Stimulated activated CD8-positive, alpha-beta memory T cell treated with anti-CD3 and anti-CD28 coated beads, Interleukin-7, amount 100 ng/mL, for 4 hours (primary cell): ENCODE results near the gene PDGFRB.

Experiments used
- DNase-seq, 2 donors: peaks; one replicate each; pipeline ENCODE4 v3.0.0-alpha.2; 2020; ENCODE audit warnings: low read depth in 2 of 2

The PDGFRB gene

DNA sequence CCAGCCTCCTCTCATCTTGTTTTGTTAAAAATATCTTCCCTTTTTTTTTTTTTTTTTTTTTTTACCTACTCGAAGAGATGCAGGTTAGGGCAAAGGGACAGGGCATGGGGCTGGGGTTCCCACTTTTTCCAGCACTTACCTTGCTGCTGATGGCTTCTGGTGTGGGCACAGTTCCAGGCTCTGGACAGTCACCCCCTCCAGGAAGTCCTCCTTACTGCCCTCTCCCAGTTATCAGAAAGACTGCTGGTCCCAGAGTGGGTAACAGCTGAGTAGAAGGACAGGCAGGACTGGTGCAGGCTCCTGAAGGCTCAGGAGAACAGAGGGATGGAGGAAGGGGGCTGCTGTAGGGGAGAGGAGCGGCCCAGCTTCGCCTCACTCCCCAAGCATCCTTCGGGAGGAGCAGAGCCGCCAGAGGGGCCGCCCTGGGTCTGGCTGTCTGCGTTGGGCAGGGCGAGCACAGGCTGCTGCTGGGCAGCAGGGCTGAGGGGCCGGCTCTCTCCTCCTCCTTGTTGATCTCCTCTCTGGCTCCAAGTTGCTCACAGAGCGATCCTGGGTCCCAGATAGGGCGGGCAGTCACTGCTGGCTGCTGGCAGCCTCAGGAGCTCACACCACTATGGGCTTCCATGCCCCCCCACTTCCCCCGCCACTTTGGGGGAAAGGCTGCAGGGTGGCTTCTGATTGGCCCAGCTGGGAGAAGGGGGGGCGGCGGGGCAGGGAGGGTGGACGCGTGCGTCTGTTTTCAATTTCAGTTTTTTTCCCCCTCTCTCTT is at the start of gene PDGFRB:
Gene PDGFRB (minus strand): TSS at position 588 of the 769 bp plus-strand sequence. CDS start 18,798 bp downstream, outside the sequence.
- DNase-seq, result peak; percentile 41 to 53

DNA sequence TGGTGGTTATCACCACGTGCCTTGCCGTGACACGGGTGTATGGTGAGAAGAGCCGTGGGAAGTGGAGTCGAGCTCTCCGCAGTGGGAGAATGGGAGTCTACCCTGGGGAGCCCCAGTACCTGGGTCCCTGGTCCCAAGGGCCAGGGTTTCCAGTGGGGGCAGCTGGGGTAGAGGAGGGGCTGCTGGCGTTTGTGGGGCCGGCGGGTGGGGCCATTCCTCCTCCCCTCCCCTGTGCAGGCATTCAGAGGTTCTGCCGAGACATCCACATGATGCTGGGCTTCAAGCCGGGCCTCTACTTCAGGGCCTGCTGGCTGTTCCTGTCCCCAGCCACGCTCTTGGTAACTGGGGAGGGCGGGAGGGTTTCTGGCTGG is 48.9 kb upstream of the PDGFRB start:
- no peak for DNase-seq

DNA sequence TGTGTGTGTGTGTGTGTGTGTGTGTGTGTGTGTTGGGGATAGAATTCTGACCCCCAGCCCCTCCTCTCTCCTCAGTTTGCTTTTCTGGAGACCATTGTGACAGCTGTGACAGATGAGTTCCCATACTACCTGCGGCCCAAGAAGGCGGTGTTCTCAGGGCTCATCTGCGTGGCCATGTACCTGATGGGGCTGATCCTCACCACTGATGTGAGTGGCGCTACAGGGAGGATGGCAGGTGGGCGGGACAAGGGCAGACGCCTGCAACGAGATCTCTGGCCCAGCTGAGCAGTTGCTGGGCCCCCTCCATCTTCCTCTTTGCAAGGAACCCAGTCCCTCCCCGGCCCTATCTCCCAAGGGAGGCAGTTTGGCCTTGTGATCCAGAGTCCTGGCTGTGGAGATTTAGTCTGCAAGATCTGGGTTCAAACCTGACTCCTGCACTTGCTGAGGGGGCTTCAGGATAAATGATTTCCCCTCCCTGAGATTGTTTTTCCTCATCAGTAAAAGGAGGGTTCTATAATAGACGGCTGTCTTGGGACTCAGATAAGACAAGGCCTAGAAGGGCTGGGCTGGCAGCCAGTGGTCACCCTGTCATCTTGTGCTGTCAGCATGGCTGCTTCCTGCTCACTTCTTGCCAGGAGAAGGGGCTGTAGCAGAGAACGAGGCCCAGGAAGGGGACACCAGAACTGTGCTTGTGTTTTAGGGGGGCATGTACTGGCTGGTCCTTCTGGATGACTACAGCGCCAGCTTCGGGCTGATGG is 48.4 kb upstream of the PDGFRB start:
- no peak for DNase-seq

DNA sequence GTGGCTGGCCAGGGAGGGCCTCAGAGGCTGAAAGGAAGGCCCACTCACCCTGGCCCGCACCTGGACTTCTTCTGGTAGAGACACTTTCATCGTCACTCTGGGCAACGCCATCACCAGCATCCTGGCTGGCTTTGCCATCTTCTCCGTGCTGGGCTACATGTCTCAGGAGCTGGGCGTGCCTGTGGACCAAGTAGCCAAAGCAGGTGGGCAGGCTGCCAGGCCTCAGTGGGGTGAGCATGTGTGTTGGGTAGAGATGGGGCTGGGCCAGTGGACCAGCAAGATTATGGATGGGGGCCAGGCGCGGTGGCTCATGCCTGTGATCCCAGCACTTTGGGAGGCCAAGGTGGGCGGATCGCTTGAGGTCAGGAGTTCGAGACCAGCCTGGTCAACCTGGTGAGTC is 46.9 kb upstream of the PDGFRB start:
- DNase-seq, result no peak

- DNase-seq, result no peak
Observed at GRCh38 chr5:150197476-150197875, 41.8 kb upstream of the PDGFRB start.

DNA sequence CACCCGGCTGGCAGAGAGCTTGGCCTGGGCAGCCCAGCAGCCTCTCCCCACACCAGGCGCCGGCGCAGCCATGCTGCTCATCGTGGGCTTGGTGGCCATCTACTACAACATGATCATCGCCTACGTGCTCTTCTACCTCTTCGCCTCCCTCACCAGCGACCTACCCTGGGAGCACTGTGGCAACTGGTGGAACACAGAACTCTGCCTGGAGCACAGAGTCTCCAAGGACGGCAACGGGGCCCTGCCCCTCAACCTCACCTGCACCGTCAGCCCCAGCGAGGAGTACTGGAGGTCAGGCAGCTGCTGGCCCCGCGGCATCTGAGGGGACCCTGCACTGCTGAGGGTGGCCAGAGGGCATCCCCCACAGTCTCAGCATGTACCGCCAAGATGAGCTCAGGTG is 41.3 kb upstream of the PDGFRB start:
- no peak for DNase-seq

GRCh38 chr5:150196514-150196913 is 40.9 kb upstream of the PDGFRB start:
- no peak for DNase-seq

DNA sequence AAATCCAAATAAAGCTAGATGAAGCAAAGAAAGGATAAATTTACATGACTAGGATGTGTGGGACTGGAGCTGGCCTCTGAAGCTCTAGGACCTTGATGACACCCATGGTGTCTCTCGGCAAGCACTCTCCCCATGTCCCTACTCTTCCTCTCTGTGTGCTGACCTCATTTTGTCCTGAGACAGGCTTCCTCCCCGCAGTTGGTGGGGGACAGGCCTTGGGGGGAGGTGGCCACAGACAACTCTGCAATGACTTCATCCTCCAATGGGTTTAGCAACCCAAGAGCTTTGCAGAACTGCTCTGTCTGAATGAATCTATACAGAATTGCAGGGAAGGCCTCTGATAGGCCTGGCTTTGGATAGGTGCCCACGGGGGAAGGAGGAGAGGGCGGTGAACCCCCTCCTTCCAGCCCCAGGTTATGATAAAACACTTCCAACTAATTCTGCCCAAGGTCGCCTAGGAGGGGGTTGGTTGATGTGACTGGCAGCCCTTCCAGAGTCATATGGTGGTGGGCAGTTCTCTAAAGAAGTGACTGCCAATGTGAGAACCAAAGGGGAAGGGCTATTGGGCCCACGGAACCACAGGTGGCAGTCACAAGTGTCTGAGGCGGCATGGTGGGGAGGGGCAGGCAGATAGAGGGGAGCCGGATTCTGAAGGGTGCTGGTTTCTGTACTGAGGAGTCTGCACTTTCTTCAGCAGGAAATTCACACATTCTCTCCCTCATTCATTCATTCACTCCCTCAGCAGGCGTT is 40.3 kb upstream of the PDGFRB start:
- no peak for DNase-seq

- DNase-seq, result no peak
Observed at GRCh38 chr5:150192462-150192861, 36.8 kb upstream of the PDGFRB start.

DNA sequence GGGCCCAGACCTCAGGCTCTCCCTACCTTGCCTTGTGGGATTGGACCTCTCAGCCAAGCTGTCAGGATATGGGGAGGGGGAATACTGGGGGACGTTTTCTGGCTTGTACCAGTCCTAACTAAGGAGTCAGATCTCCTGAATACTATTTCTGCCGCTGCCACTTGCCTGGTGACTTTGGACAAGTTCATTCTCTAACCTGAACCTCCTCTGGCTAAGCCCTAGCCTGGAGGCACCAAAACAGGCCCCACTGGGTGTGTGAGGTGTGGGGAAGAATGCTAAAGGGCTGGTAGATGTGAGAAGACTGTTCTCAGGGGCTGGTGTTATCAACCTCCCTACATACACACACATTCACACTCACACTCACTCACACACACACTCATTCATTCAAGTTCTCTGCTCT is 35.3 kb upstream of the PDGFRB start:
- DNase-seq, result no peak

DNA sequence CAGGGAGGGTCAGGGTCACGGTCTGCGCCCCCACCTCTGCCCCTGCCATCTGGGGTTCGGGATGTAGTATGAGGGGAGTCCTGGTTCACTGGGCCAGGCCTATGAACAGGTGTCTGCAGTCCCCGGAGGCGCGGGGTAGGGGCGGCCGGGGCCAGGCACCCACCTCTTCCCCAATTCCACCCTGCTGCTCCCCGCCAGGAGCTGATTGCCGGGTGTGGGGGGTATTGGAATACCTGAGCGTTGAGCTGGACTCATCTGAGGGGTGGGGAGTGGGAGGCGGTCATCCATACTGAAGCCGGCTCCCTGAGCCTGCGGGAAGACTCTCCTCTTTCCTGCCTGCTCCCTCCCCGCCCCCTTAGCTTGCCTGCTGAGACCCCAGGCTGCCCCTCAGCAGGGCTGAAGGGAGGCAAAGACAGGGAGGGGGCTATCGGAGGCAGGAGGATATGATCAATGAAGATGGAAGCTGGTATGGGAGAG is 34.9 kb upstream of the PDGFRB start:
- no peak for DNase-seq

- DNase-seq, result no peak
Observed at GRCh38 chr5:150189728-150190502, 34.3 kb upstream of the PDGFRB start, which contains the start of gene SLC6A7. Gene SLC6A7, plus strand, starts transcription at chr5:150190062. Its CDS starts 266 bp downstream, at chr5:150190328.

GRCh38 chr5:150189326-150189725 is 33.7 kb upstream of the PDGFRB start:
- no peak for DNase-seq

DNA sequence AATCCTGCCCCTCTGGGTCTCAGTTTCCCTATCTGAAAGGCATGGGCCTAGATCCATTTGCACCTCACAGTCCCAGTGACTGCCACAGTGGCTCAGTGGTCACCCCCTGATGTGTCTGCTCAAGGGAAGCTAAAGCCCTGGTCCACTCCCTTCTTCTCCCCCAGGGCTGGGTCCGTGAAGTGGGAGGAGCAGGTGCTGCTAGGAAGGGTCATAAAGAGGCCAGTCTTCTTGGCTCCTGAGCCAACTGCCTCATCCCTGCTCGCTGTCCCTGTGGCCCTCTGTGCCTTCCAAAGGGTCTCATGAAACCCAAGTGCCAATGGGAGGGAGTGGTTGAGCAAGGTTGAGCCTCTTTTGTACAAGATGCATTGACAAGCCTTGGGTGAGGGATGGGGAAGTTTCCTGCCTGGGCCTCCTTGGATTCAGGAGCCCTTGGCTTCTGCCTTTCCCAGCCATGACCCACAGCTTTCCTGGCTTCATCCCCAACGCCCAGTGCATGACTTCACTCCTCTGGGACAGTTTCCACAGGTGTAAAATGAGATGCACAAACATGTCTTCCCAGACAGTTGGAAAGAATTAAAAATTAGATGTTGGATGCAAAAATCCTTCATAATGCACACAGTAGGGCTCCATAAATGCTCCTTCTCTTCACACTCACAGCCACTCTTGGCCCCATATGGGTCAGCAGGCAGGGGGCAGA is 32.6 kb upstream of the PDGFRB start:
- DNase-seq, result no peak

- DNase-seq, result no peak
Observed at GRCh38 chr5:150186897-150187296, 31.3 kb upstream of the PDGFRB start.

- no peak for DNase-seq
Observed at GRCh38 chr5:150186137-150186536, 30.5 kb upstream of the PDGFRB start.

GRCh38 chr5:150184990-150185912 is 29.6 kb upstream of the PDGFRB start:
- no peak for DNase-seq

- no peak for DNase-seq
Observed at GRCh38 chr5:150184006-150184405, 28.4 kb upstream of the PDGFRB start.

DNA sequence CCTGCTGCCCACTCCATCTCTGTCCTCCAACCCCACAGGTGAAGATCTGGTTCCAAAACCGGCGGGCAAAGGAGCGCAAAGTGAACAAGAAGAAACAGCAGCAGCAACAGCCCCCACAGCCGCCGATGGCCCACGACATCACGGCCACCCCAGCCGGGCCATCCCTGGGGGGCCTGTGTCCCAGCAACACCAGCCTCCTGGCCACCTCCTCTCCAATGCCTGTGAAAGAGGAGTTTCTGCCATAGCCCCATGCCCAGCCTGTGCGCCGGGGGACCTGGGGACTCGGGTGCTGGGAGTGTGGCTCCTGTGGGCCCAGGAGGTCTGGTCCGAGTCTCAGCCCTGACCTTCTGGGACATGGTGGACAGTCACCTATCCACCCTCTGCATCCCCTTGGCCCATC is 27.8 kb upstream of the PDGFRB start:
- DNase-seq, result no peak

GRCh38 chr5:150182774-150183173 is 27.1 kb upstream of the PDGFRB start:
- DNase-seq, result no peak
